ENCODE measurements around the gene TGM3.

GRCh38 chr20:2386516-2387179 lies 90.8 kb downstream of the TGM3 start:
- TF ChIP-seq, protein P1, sequence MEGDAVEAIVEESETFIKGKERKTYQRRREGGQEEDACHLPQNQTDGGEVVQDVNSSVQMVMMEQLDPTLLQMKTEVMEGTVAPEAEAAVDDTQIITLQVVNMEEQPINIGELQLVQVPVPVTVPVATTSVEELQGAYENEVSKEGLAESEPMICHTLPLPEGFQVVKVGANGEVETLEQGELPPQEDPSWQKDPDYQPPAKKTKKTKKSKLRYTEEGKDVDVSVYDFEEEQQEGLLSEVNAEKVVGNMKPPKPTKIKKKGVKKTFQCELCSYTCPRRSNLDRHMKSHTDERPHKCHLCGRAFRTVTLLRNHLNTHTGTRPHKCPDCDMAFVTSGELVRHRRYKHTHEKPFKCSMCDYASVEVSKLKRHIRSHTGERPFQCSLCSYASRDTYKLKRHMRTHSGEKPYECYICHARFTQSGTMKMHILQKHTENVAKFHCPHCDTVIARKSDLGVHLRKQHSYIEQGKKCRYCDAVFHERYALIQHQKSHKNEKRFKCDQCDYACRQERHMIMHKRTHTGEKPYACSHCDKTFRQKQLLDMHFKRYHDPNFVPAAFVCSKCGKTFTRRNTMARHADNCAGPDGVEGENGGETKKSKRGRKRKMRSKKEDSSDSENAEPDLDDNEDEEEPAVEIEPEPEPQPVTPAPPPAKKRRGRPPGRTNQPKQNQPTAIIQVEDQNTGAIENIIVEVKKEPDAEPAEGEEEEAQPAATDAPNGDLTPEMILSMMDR (IDR thresholded peaks at IDR 0.05), result no peak
- no peak for TF ChIP-seq POLR2A (IDR thresholded peaks at IDR 0.05)
- TF ChIP-seq POLR2AphosphoS5 (IDR thresholded peaks at IDR 0.05), result no peak
